T-helper 9 cell (primary cell): Measurements from ENCODE around the gene DBX2.
"Not testable (repeated sequence)": the region's sequence is repeated elsewhere in the genome, so short reads cannot be mapped to it uniquely, and the experiment has no call there.

Experiments used
- DNase-seq: peaks from one replicate; pipeline ENCODE4 v3.0.0-alpha.2; 2020

Gene DBX2

DNA sequence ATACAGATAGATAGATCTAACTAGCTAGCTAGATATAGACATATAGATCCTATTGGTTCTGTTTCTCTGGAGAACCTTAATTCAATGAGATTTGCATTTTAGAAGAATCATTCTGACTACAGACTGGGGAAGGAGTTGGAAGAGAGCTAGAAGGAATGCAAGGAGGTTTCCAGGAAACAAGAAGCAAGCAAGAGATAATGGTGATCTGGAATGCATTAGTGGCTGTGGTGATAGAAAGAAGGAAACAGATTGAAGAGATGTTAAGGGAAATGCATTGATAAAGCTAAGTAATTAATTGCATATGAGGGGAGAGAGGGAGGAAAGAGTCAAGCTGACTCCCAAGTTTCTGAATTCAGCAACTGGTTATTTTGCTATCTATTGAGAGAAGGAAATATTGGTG, 42.7 kb downstream of the DBX2 start:
- DNase-seq = no peak

DNA sequence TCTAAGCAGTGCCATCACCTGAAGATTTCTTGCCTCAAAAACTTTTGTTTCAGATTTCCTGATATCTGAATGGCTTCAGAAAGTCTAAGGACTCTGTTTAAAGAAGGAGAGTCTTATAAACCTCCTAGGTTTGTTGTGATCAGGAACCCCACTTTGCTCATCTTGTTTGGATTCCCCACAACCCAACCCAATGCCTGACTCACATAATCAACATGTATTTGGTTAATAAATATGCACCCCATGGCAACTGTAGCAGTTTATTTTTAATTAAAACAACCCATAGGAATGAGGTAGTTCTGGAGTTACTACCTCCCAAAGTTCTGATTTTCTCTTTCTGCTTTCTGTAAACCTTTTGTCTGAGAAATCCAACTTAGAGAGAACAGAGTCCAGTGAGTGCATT, 51.5 kb downstream of the DBX2 start:
- DNase-seq = no peak

DNA sequence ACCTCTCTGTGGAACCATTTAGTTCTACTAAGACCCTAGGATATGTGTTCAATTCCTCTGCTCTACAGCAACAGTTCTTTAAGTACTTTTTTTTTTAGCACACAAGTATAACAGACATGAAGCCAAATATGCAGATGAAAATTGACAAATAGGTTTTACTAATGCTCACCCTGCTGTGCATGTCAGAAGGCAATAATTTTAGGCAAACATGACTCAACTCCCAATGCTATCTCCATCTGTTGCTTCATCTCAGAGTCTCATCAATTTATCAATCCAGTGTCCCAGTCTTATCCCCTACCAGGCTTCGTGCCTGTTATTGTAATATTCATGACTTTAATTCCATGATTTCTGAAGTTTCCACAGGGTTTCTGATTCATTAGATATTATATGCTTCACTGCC, 57.7 kb downstream of the DBX2 start:
- DNase-seq = no peak

DNA sequence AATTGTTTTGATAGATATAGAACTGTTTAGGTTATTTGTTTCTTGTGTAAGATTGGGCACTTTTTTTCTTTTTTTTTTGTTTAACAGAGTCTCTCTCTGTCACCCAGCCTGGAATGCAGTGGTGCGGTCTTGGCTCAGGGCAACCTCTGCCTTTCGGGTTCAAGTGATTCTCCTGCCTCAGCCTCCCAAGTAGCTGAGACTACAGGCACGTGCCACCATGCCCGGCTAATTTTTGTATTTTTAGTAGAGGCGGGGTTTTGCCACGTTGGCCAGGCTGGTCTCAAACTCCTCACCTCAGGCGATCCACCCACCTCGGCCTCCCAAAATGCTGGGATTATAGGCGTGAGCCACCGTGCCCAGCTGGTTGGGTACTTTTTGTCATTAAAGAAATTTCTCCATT, 66.0 kb downstream of the DBX2 start:
- DNase-seq = not testable (repeated sequence)

DNA sequence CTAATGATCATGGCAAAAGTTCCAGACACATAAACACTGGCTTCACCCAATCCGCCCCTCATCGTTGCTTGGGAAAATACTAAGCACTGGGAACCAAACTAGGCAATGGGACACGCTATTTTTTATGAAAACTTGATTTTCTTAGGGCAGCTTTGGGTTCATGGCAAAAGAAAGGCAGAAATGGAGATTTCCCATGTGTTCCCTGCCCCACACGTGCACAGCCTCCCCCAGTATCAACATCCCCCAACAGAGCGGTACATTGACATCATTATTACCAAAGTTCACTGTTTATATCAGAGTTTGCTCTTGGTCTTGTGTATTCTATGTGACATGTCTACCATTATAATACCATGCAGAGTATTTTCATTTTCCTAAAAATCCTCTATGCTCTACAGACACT, 71.0 kb downstream of the DBX2 start:
- no peak for DNase-seq

DNA sequence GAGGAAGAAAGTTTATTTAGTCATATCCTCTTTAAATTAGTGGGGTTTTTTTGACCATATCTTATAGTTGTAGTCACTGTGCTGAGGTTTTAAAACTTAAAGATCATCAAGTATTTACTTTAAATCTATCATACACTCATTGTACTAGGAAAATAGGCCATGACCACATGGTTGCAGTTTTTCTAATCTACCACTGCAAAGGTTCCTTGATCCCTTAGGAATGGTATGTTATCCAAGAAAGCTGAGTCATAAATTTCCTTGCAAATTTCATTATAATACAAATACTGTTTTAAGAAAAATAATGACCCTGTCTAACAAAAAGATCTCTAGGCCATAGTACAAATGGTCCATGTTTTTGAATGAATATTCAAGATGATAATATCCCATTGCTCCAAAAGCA, 74.7 kb downstream of the DBX2 start:
- DNase-seq = no peak

- no peak for DNase-seq
Observed at GRCh38 chr12:44972746-44973421, 78.0 kb downstream of the DBX2 start.

DNA sequence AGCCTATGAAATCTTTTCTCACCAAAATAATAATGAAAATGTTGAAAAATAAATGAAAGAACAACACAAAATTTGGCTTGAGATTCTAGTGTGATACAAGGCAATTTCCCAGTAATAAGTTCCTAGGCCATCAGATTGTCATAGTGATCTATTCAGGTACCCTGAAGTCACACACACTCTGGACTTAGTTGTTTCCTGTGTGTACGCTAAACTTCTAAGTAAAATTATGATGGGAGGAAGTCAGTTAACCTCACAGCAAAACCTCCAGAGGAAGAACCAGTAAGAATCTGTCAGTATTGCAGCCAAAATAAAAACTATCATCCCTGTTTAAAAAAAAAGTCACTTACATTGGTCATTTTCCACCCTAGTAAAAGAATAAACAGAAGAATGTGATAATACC, 81.9 kb downstream of the DBX2 start:
- no peak for DNase-seq
